Fibroblast of villous mesenchyme (primary cell): ENCODE measurements around the gene PPP1R14C. TPM values are rescaled to one million over a fixed set of nuclear protein-coding genes. Genes with fewer than 3 reads are reported as not detected.

Source experiments
- DNase-seq: peaks from one replicate; pipeline ENCODE4 v3.0.0-alpha.2; 2010; ENCODE audit warnings: low read depth
- H3K4me3 ChIP-seq: 2 replicates; pipeline ENCODE4 v1.5.1; 2011; ENCODE audit warnings: low read depth, mild to moderate bottlenecking, low read length
- CTCF ChIP-seq: IDR thresholded peaks from 2 replicates; pipeline ENCODE4 v1.5.1; 2012; ENCODE audit warnings: low read depth, mild to moderate bottlenecking, low read length; ENCODE audit not compliant: insufficient read depth
- total RNA-seq: library from RNA; depleted of rRNA; stranded (reverse); fragments of >200 nt; gene quantifications from 2 replicates; pipeline ENCODE4 v1.2.3, GENCODE V29; 2012

PPP1R14C gene
- total RNA-seq, 1 donor, result not detected

GRCh38 chr6:150275489-150275888, 132.6 kb downstream of the PPP1R14C start:
- DNase-seq, result no peak
- no peak overlapping the region for H3K4me3 ChIP-seq

GRCh38 chr6:150276168-150276936, 133.5 kb downstream of the PPP1R14C start:
- no peak overlapping the region for H3K4me3 ChIP-seq
- DNase-seq, result no peak
- no peak for TF ChIP-seq CTCF

More at GRCh38 chr6:150275489-150275888, 132.6 kb downstream of the PPP1R14C start:
- TF ChIP-seq CTCF, result no peak

- TF ChIP-seq CTCF, result no peak
- no peak for DNase-seq
- H3K4me3 ChIP-seq, result no peak overlapping the region
These were observed 134.3 kb downstream of the PPP1R14C start for GRCh38 chr6:150276937-150277742.

GRCh38 chr6:150279533-150279932, 136.7 kb downstream of the PPP1R14C start:
- H3K4me3 ChIP-seq, result no peak overlapping the region
- TF ChIP-seq CTCF, result no peak
- DNase-seq, result no peak

- no peak overlapping the region for H3K4me3 ChIP-seq
- no peak for TF ChIP-seq CTCF
- DNase-seq, result no peak
These were observed 137.9 kb downstream of the PPP1R14C start for GRCh38 chr6:150280703-150281102.

GRCh38 chr6:150281767-150282166, 138.9 kb downstream of the PPP1R14C start:
- DNase-seq, result no peak
- TF ChIP-seq CTCF, result no peak
- H3K4me3 ChIP-seq, result no peak overlapping the region
